IMR-90 (cell line): ENCODE results near the gene AHI1.

Experiments
- BHLHE40 ChIP-seq: fragments of 150-350 bp; IDR thresholded peaks from 2 replicates; pipeline ENCODE4 v1.6.1; 2016; ENCODE audit warnings: mild to moderate bottlenecking, low read depth, low read length
- MAFK ChIP-seq: IDR thresholded peaks from 2 replicates; pipeline ENCODE4 v1.6.1; 2012; ENCODE audit warnings: low read depth, low read length, improper control_type of control experiment
- MXI1 ChIP-seq: IDR thresholded peaks from 2 replicates; pipeline ENCODE4 v1.6.1; 2012; ENCODE audit warnings: low read depth, mild to moderate bottlenecking, low read length, moderate library complexity, borderline replicate concordance
- POLR2A ChIP-seq: IDR thresholded peaks from 2 replicates; pipeline ENCODE4 v1.6.1; 2012; ENCODE audit warnings: mild to moderate bottlenecking, low read depth, low read length
- RFX5 ChIP-seq: IDR thresholded peaks from 2 replicates; pipeline ENCODE4 v1.8.0; 2012; ENCODE audit warnings: low read depth, mild to moderate bottlenecking, low read length, moderate library complexity
- TF ChIP-seq, protein P1 (sequence below): conservative IDR thresholded peaks from 2 replicates; pipeline ENCODE4 v1.5.1; 2012; ENCODE audit warnings: mild to moderate bottlenecking, low read depth, low read length, improper control_type of control experiment

DNA sequence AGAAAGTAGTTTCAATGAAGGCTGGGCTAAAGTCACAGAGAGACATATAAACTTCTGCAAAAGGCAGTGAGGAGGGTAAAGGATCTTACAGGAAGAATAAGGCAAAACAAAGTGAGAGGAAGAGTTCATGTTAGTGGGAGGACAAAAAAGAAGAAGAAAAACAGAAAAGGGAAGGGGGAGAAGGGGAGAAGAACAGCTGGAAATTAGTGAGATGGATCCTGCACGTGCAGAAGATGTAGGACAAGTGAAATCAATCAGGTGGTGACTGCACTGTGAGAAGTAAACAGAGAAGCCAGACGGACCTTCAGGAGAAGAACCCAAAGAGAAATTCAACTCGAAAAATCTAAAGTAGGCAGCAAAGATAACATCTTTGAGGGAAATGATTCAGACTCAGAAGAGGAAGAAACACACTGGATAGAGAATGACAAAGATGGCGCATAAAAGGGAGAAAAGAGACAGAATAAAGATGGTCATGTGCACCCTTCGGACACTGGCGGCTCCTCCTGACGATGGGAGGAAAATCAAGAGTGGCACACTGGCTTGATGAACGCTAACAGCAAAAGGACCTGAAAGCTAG, 210.5 kb downstream of the AHI1 start:
- TF ChIP-seq, protein P1, sequence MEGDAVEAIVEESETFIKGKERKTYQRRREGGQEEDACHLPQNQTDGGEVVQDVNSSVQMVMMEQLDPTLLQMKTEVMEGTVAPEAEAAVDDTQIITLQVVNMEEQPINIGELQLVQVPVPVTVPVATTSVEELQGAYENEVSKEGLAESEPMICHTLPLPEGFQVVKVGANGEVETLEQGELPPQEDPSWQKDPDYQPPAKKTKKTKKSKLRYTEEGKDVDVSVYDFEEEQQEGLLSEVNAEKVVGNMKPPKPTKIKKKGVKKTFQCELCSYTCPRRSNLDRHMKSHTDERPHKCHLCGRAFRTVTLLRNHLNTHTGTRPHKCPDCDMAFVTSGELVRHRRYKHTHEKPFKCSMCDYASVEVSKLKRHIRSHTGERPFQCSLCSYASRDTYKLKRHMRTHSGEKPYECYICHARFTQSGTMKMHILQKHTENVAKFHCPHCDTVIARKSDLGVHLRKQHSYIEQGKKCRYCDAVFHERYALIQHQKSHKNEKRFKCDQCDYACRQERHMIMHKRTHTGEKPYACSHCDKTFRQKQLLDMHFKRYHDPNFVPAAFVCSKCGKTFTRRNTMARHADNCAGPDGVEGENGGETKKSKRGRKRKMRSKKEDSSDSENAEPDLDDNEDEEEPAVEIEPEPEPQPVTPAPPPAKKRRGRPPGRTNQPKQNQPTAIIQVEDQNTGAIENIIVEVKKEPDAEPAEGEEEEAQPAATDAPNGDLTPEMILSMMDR = no peak
- no peak for TF ChIP-seq BHLHE40
- TF ChIP-seq POLR2A = no peak
- TF ChIP-seq RFX5 = no peak
- no peak for TF ChIP-seq MXI1
- TF ChIP-seq MAFK = no peak
